H9 (cell line): ENCODE data around the gene ARHGAP25. TPM values are rescaled to one million over a fixed set of nuclear protein-coding genes. Genes with fewer than 3 reads are reported as not detected.
A peak's percentile ranks its signal among the peaks of the same experiment; 100 is the strongest.

Source experiments
- DNase-seq: peaks from one replicate; pipeline ENCODE4 v3.0.0-alpha.2; 2017
- H2AFZ ChIP-seq: one replicate; pipeline ENCODE4 v1.6.1; 2013; ENCODE audit warnings: mild to moderate bottlenecking, low read length, control low read depth, moderate library complexity
- H2AK5ac ChIP-seq: 2 replicates; pipeline ENCODE4 v1.6.1; 2013; ENCODE audit warnings: low read length, control low read depth, mixed read lengths; ENCODE audit not compliant: insufficient read length
- H2BK120ac ChIP-seq: one replicate; pipeline ENCODE4 v1.6.1; 2013; ENCODE audit warnings: low read depth, mild to moderate bottlenecking, low read length, control low read depth, inconsistent platforms; ENCODE audit not compliant: poor library complexity, severe bottlenecking
- H2BK12ac ChIP-seq: 2 replicates; pipeline ENCODE4 v1.6.1; 2013; ENCODE audit warnings: low read length, control low read depth, mixed read lengths, low read depth; ENCODE audit not compliant: insufficient read length
- H2BK15ac ChIP-seq: 2 replicates; pipeline ENCODE4 v1.6.1; 2013; ENCODE audit warnings: low read depth, low read length, control low read depth
- H2BK20ac ChIP-seq: one replicate; pipeline ENCODE4 v1.6.1; 2013; ENCODE audit warnings: low read depth, mild to moderate bottlenecking, low read length, control low read depth, inconsistent platforms; ENCODE audit not compliant: poor library complexity, severe bottlenecking
- H2BK5ac ChIP-seq: 2 replicates; pipeline ENCODE4 v1.6.1; 2013; ENCODE audit warnings: low read length, control low read depth, mixed read lengths; ENCODE audit not compliant: insufficient read length
- H3K14ac ChIP-seq: 2 replicates; pipeline ENCODE4 v1.6.1; 2013; ENCODE audit warnings: low read length, control low read depth; ENCODE audit not compliant: insufficient read depth
- H3K18ac ChIP-seq: 2 replicates; pipeline ENCODE4 v1.6.1; 2013; ENCODE audit warnings: low read depth, mild to moderate bottlenecking, mixed read lengths, low read length, control low read depth; ENCODE audit not compliant: insufficient read length
- H3K23ac ChIP-seq: 2 replicates; pipeline ENCODE4 v1.6.1; 2013; ENCODE audit warnings: low read length, control low read depth, mixed read lengths, low read depth; ENCODE audit not compliant: insufficient read length
- H3K23me2 ChIP-seq: 2 replicates; pipeline ENCODE4 v1.6.1; 2013; ENCODE audit warnings: low read depth, mild to moderate bottlenecking, mixed read lengths, low read length, control low read depth; ENCODE audit not compliant: insufficient read length, poor library complexity, severe bottlenecking
- H3K27ac ChIP-seq: 2 replicates; pipeline ENCODE4 v1.5.1; 2013; ENCODE audit warnings: low read length, control low read depth, mixed read lengths, low read depth; ENCODE audit not compliant: insufficient read length
- H3K27me3 ChIP-seq: 2 replicates; pipeline ENCODE4 v1.6.1; 2013; ENCODE audit warnings: low read length, control low read depth, inconsistent platforms; ENCODE audit not compliant: insufficient read depth
- H3K4ac ChIP-seq: 2 replicates; pipeline ENCODE4 v1.6.1; 2013; ENCODE audit warnings: low read depth, mild to moderate bottlenecking, control low read depth, inconsistent platforms, low read length, moderate library complexity
- H3K4me1 ChIP-seq: 2 replicates; pipeline ENCODE4 v1.6.1; 2013; ENCODE audit warnings: low read length, control low read depth, inconsistent platforms; ENCODE audit not compliant: insufficient read depth
- H3K4me2 ChIP-seq: 2 replicates; pipeline ENCODE4 v1.6.1; 2013; ENCODE audit warnings: low read length, control low read depth, mixed read lengths; ENCODE audit not compliant: insufficient read length, insufficient read depth
- H3K56ac ChIP-seq: 2 replicates; pipeline ENCODE4 v1.6.1; 2013; ENCODE audit warnings: low read depth, mild to moderate bottlenecking, mixed read lengths, low read length, control low read depth; ENCODE audit not compliant: insufficient read length
- H3K79me1 ChIP-seq: 2 replicates; pipeline ENCODE4 v1.6.1; 2013; ENCODE audit warnings: low read depth, mild to moderate bottlenecking, moderate library complexity, low read length, control low read depth, inconsistent platforms; ENCODE audit not compliant: insufficient read depth, poor library complexity, severe bottlenecking
- H3K79me2 ChIP-seq: 2 replicates; pipeline ENCODE4 v1.6.1; 2013; ENCODE audit warnings: low read length, control low read depth, inconsistent platforms; ENCODE audit not compliant: insufficient read depth
- H3K9ac ChIP-seq: 2 replicates; pipeline ENCODE4 v1.6.1; 2013; ENCODE audit warnings: low read length, control low read depth, mixed read lengths; ENCODE audit not compliant: insufficient read length; ENCODE audit errors: extremely low read depth
- H3K9me3 ChIP-seq: one replicate; pipeline ENCODE4 v1.6.1; 2013; ENCODE audit warnings: low read depth, low read length, inconsistent platforms; ENCODE audit not compliant: control insufficient read depth
- H3T11ph ChIP-seq: one replicate; pipeline ENCODE4 v1.6.1; 2013; ENCODE audit warnings: mild to moderate bottlenecking, low read length, control low read depth, inconsistent platforms
- H4K20me1 ChIP-seq: one replicate; pipeline ENCODE4 v1.6.1; 2013; ENCODE audit not compliant: control insufficient read depth, insufficient read length, insufficient read depth
- H4K5ac ChIP-seq: 2 replicates; pipeline ENCODE4 v1.6.1; 2013; ENCODE audit warnings: low read depth, mild to moderate bottlenecking, mixed read lengths, low read length, control low read depth; ENCODE audit not compliant: insufficient read length
- H4K8ac ChIP-seq: replicated peaks from 2 replicates; pipeline ENCODE4 v1.6.1; 2013; ENCODE audit warnings: low read length, control low read depth, mixed read lengths, low read depth; ENCODE audit not compliant: insufficient read length
- H4K91ac ChIP-seq: 2 replicates; pipeline ENCODE4 v1.6.1; 2013; ENCODE audit warnings: low read depth, mild to moderate bottlenecking, moderate library complexity, mixed read lengths, low read length, control low read depth; ENCODE audit not compliant: insufficient read length
- H3K27ac Mint-ChIP-seq, 3 experiments: 2 replicates in 2 of 3; 3 replicates in 1 of 3; pipeline ENCODE4 v1.8.0; 2020 to 2021; ENCODE audit warnings: mixed read lengths in 3 of 3, mild to moderate bottlenecking in 1 of 3, moderate library complexity in 1 of 3
- H3K27me3 Mint-ChIP-seq: 2 replicates; pipeline ENCODE4 v1.8.0; 2021; ENCODE audit warnings: low read depth, mild to moderate bottlenecking, moderate library complexity, mixed read lengths
- H3K36me3 Mint-ChIP-seq, 3 experiments: 2 replicates in 2 of 3; 3 replicates in 1 of 3; pipeline ENCODE4 v1.8.0; 2020 to 2021; ENCODE audit warnings: low read depth in 3 of 3, mixed read lengths in 3 of 3; ENCODE audit not compliant: insufficient read depth in 1 of 3
- H3K4me1 Mint-ChIP-seq, 2 experiments: 2 replicates each; pipeline ENCODE4 v1.8.0; 2020; ENCODE audit warnings: mixed read lengths in 2 of 2
- H3K4me3 Mint-ChIP-seq, 2 experiments: 2 replicates in 1 of 2; 3 replicates in 1 of 2; pipeline ENCODE4 v1.8.0; 2020 to 2021; ENCODE audit warnings: mild to moderate bottlenecking in 2 of 2, mixed read lengths in 2 of 2, moderate library complexity in 1 of 2
- H3K9me3 Mint-ChIP-seq, 2 experiments: 2 replicates in 1 of 2; 3 replicates in 1 of 2; pipeline ENCODE4 v1.8.0; 2020; ENCODE audit warnings: mild to moderate bottlenecking in 2 of 2, mixed read lengths in 2 of 2, moderate library complexity in 1 of 2
- CTCF ChIP-seq: fragments of 200-600 bp; sonication (generic); conservative IDR thresholded peaks from 3 replicates; pipeline ENCODE4 v1.8.0; 2021; ENCODE audit warnings: antibody characterized with exemption, mild to moderate bottlenecking
- WGBS: extraction: QIAGEN DNeasy Blood & Tissue Kit; methylation state at CpG from one replicate; pipeline ENCODE4 v1.1.7; 2013; ENCODE audit warnings: missing lambda C conversion rate, low lambda C conversion rate, mixed read lengths; ENCODE audit not compliant: insufficient read length; ENCODE audit errors: extremely low coverage; 5-methylcytosine and 5-hydroxymethylcytosine counted together
- total RNA-seq: library from RNA; stranded (reverse); gene quantifications from 2 replicates; pipeline ENCODE4 v1.2.1, GENCODE V29; 2021

ARHGAP25 gene
- total RNA-seq, 1 experiment from 2014 or later: 1.3 TPM

GRCh38 chr2:68715353-68716041 lies 19.1 kb upstream of the ARHGAP25 start:
- no peaks in the 10 kb centered on the region for H4K20me1 ChIP-seq
- no peak overlapping the region for H2BK20ac ChIP-seq
- H3T11ph ChIP-seq: no peak overlapping the region
- Mint-ChIP-seq H3K27me3 (no peaks in the 10 kb centered on the region), H3K4me3 (no peak overlapping the region), H3K36me3 (0 out of 7 replicates have a peak, but pooled peaks cover 0 to 2% (median 0%) of the 10 kb centered on the region in 3 experiments), H3K9me3 (no peaks in the 10 kb centered on the region; a peak in 1 of 5 replicates), H3K4me1 (peaks cover 0 to 2% of the 10 kb centered on the region in 2 experiments; a peak in 1 of 4 replicates), H3K27ac (no peak overlapping the region; a peak in 1 of 7 replicates)
- no peak overlapping the region for H3K4ac ChIP-seq
- no peaks in the 10 kb centered on the region for H3K27me3 ChIP-seq
- no peaks in the 10 kb centered on the region for H3K79me1 ChIP-seq
- no peaks in the 10 kb centered on the region for H3K23me2 ChIP-seq
- no peaks in the 10 kb centered on the region for H3K4me1 ChIP-seq
- H3K27ac ChIP-seq: no peak overlapping the region
- H3K9me3 ChIP-seq: no peaks in the 10 kb centered on the region
- H4K91ac ChIP-seq: no peak overlapping the region
- no peak overlapping the region for H3K4me2 ChIP-seq
- no peak overlapping the region for H3K18ac ChIP-seq
- no peak overlapping the region for H2BK15ac ChIP-seq
- H3K23ac ChIP-seq: no peak overlapping the region
- no peak overlapping the region for H3K56ac ChIP-seq
- WGBS: no CpG with 5 or more reads among the region's 13 CpGs
- TF ChIP-seq CTCF: peak; percentile 89
- H3K79me2 ChIP-seq: no peaks in the 10 kb centered on the region
- H2BK120ac ChIP-seq: no peak overlapping the region
- H2AFZ ChIP-seq: peak overlapping the region; percentile 56
- H2AK5ac ChIP-seq: no peak overlapping the region
- DNase-seq: peak; percentile 88
- H4K8ac ChIP-seq: no peak overlapping the region
- H2BK5ac ChIP-seq: no peak overlapping the region
- no peak overlapping the region for H3K9ac ChIP-seq
- no peak overlapping the region for H4K5ac ChIP-seq
- H2BK12ac ChIP-seq: no peak overlapping the region
- no peak overlapping the region for H3K14ac ChIP-seq
